ENCODE data around the gene CFP.
"Not testable (repeated sequence)": the region's sequence is repeated elsewhere in the genome, so short reads cannot be mapped to it uniquely, and the experiment has no call there.

DNA sequence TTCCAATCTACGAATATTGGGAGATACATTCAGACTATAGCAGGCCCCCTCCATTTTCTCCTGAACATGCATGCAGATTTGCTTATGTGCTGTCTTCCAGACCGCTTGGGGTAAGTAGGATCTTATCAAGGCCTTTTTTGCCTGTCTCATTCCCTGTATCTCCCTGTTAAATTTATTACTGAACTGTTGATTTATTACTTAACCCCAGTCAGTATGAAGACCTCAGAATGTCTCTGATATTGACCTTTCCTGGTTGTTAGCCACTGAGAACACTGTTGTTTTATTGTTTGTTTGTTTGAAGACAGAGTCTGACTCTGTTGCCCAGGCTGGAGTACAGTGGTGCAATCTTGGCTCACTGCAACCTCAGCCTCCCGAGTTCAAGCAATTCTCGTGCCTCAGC, 36.1 kb upstream of the CFP start:
- TF ChIP-seq, protein P1, sequence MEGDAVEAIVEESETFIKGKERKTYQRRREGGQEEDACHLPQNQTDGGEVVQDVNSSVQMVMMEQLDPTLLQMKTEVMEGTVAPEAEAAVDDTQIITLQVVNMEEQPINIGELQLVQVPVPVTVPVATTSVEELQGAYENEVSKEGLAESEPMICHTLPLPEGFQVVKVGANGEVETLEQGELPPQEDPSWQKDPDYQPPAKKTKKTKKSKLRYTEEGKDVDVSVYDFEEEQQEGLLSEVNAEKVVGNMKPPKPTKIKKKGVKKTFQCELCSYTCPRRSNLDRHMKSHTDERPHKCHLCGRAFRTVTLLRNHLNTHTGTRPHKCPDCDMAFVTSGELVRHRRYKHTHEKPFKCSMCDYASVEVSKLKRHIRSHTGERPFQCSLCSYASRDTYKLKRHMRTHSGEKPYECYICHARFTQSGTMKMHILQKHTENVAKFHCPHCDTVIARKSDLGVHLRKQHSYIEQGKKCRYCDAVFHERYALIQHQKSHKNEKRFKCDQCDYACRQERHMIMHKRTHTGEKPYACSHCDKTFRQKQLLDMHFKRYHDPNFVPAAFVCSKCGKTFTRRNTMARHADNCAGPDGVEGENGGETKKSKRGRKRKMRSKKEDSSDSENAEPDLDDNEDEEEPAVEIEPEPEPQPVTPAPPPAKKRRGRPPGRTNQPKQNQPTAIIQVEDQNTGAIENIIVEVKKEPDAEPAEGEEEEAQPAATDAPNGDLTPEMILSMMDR (IDR thresholded peaks at IDR 0.05 in 2 of 3, conservative IDR thresholded peaks at IDR 0.05 in 1 of 3; ENCODE audit: borderline replicate concordance in 1 of 3, insufficient read depth in 1 of 3, low read depth in 2 of 3, low read length in 2 of 3): not testable (repeated sequence)
- TF ChIP-seq, protein P2, sequence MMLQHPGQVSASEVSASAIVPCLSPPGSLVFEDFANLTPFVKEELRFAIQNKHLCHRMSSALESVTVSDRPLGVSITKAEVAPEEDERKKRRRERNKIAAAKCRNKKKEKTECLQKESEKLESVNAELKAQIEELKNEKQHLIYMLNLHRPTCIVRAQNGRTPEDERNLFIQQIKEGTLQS (IDR thresholded peaks at IDR 0.05): not testable (repeated sequence)
- not testable (repeated sequence) for TF ChIP-seq EGR1 (IDR thresholded peaks at IDR 0.05; ENCODE audit: low read depth); ELF1 (IDR thresholded peaks at IDR 0.05; ENCODE audit: borderline replicate concordance, low read depth); POLR2A (IDR thresholded peaks at IDR 0.05; ENCODE audit: borderline replicate concordance, extremely low read depth, insufficient read depth, insufficient read length); EZH2 (IDR thresholded peaks at IDR 0.05); POLR2AphosphoS5 (IDR thresholded peaks at IDR 0.05; ENCODE audit: low read depth, low read length); SRF (IDR thresholded peaks at IDR 0.05; ENCODE audit: low read depth); JUND (IDR thresholded peaks at IDR 0.05); EZH2phosphoT487 (IDR thresholded peaks at IDR 0.05; ENCODE audit: borderline replicate concordance); RAD21 (IDR thresholded peaks at IDR 0.05; ENCODE audit: low read depth)
- TF ChIP-seq, protein P3, sequence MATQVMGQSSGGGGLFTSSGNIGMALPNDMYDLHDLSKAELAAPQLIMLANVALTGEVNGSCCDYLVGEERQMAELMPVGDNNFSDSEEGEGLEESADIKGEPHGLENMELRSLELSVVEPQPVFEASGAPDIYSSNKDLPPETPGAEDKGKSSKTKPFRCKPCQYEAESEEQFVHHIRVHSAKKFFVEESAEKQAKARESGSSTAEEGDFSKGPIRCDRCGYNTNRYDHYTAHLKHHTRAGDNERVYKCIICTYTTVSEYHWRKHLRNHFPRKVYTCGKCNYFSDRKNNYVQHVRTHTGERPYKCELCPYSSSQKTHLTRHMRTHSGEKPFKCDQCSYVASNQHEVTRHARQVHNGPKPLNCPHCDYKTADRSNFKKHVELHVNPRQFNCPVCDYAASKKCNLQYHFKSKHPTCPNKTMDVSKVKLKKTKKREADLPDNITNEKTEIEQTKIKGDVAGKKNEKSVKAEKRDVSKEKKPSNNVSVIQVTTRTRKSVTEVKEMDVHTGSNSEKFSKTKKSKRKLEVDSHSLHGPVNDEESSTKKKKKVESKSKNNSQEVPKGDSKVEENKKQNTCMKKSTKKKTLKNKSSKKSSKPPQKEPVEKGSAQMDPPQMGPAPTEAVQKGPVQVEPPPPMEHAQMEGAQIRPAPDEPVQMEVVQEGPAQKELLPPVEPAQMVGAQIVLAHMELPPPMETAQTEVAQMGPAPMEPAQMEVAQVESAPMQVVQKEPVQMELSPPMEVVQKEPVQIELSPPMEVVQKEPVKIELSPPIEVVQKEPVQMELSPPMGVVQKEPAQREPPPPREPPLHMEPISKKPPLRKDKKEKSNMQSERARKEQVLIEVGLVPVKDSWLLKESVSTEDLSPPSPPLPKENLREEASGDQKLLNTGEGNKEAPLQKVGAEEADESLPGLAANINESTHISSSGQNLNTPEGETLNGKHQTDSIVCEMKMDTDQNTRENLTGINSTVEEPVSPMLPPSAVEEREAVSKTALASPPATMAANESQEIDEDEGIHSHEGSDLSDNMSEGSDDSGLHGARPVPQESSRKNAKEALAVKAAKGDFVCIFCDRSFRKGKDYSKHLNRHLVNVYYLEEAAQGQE (IDR thresholded peaks at IDR 0.05; ENCODE audit: low read depth): not testable (repeated sequence)
